ENCODE data around the gene PTGIR.
A peak's percentile ranks its signal among the peaks of the same experiment; 100 is the strongest.

- TF ChIP-seq CTCF (IDR thresholded peaks at IDR 0.05) (peak; percentile 84 to 90 (median 88)), POLR2A (IDR thresholded peaks at IDR 0.05) (no peak)
Measured at GRCh38 chr19:46661735-46662592, 37.1 kb upstream of the PTGIR start.
